WTC11 (cell line): ENCODE data around the gene LDB2. TPM values are rescaled to one million over a fixed set of nuclear protein-coding genes. Genes with fewer than 3 reads are reported as not detected.
A peak's percentile ranks its signal among the peaks of the same experiment; 100 is the strongest.

ENCODE experiments used
- ATAC-seq: fragments of 200-7000 bp; cut with Tn5 transposase; 2 replicates; pipeline ENCODE4 v1.10.0; 2021; ENCODE audit warnings: mild to moderate bottlenecking, moderate library complexity
- CTCF ChIA-PET: fragments of 300-600 bp; sonication (Branson Sonifier 250); formaldehyde crosslinking; loops from one replicate; lab custom pipeline; 2021; ENCODE audit warnings: antibody characterized with exemption; lab: Charles Lee
- POLR2A ChIA-PET: fragments of 350-600 bp; sonication (Branson Sonifier 250); formaldehyde crosslinking; loops from one replicate; lab custom pipeline; 2021; ENCODE audit warnings: antibody characterized with exemption; lab: Charles Lee
- DNase-seq: peaks from one replicate; pipeline ENCODE4 v3.0.0; 2021; ENCODE audit warnings: low spot score
- H3K27ac Mint-ChIP-seq: 2 replicates; pipeline ENCODE4 v1.8.0; 2021; ENCODE audit warnings: mixed read lengths
- H3K27me3 Mint-ChIP-seq: 2 replicates; pipeline ENCODE4 v1.8.0; 2021; ENCODE audit warnings: low read depth, mild to moderate bottlenecking, moderate library complexity, mixed read lengths
- H3K36me3 Mint-ChIP-seq: 2 replicates; pipeline ENCODE4 v1.8.0; 2021; ENCODE audit warnings: mixed read lengths
- H3K4me1 Mint-ChIP-seq: 2 replicates; pipeline ENCODE4 v1.8.0; 2022; ENCODE audit warnings: mixed read lengths
- H3K4me3 Mint-ChIP-seq: 2 replicates; pipeline ENCODE4 v1.8.0; 2021; ENCODE audit warnings: mild to moderate bottlenecking, moderate library complexity, mixed read lengths
- H3K9me3 Mint-ChIP-seq: 2 replicates; pipeline ENCODE4 v1.8.0; 2021; ENCODE audit warnings: mixed read lengths
- AFF4 ChIP-seq: sonication (generic); formaldehyde crosslinking; IDR thresholded peaks from 2 replicates; pipeline ENCODE4 v1.8.1; 2023; ENCODE audit warnings: mild to moderate bottlenecking, missing genetic modification reagents, borderline replicate concordance
- ATF1 ChIP-seq: sonication (generic); formaldehyde crosslinking; IDR thresholded peaks from 2 replicates; pipeline ENCODE4 v1.8.1; 2023; ENCODE audit warnings: mild to moderate bottlenecking, moderate library complexity, missing genetic modification reagents
- ELF4 ChIP-seq: sonication (generic); formaldehyde crosslinking; IDR thresholded peaks from 2 replicates; pipeline ENCODE4 v1.8.1; 2022; ENCODE audit warnings: low read depth, mild to moderate bottlenecking, moderate library complexity, missing genetic modification reagents
- FOXJ3 ChIP-seq: sonication (generic); formaldehyde crosslinking; IDR thresholded peaks from 2 replicates; pipeline ENCODE4 v1.9.0; 2021; ENCODE audit warnings: missing genetic modification reagents, mild to moderate bottlenecking, borderline replicate concordance
- GABPB1 ChIP-seq: sonication (generic); formaldehyde crosslinking; IDR thresholded peaks from 2 replicates; pipeline ENCODE4 v1.8.1; 2023; ENCODE audit warnings: mild to moderate bottlenecking, missing genetic modification reagents
- GRHL2 ChIP-seq: fragments of 250-450 bp; sonication (Bioruptor Pico); IDR thresholded peaks from 2 replicates; pipeline ENCODE4 v1.8.0; 2022; ENCODE audit warnings: mild to moderate bottlenecking, moderate library complexity; ENCODE audit not compliant: insufficient replicate concordance, severe bottlenecking
- IRF2 ChIP-seq: sonication (generic); formaldehyde crosslinking; IDR thresholded peaks from 2 replicates; pipeline ENCODE4 v1.8.0; 2022; ENCODE audit warnings: low read depth, missing genetic modification reagents, borderline replicate concordance
- JAZF1 ChIP-seq: fragments of 250-450 bp; sonication (Bioruptor Pico); IDR thresholded peaks from 2 replicates; pipeline ENCODE4 v1.9.0; 2021; ENCODE audit warnings: moderate library complexity, mild to moderate bottlenecking, inconsistent platforms
- JUN ChIP-seq: sonication (generic); formaldehyde crosslinking; IDR thresholded peaks from 2 replicates; pipeline ENCODE4 v1.8.0; 2023; ENCODE audit warnings: mild to moderate bottlenecking, missing genetic modification reagents
- MLX ChIP-seq: sonication (generic); formaldehyde crosslinking; IDR thresholded peaks from 2 replicates; pipeline ENCODE4 v1.8.1; 2023; ENCODE audit warnings: mild to moderate bottlenecking, missing genetic modification reagents, moderate library complexity
- NFATC4 ChIP-seq: fragments of 250-450 bp; sonication (Bioruptor Pico); IDR thresholded peaks from 2 replicates; pipeline ENCODE4 v1.9.0; 2021; ENCODE audit warnings: mild to moderate bottlenecking
- PRDM15 ChIP-seq: sonication (generic); formaldehyde crosslinking; IDR thresholded peaks from 2 replicates; pipeline ENCODE4 v1.8.0; 2022; ENCODE audit warnings: missing genetic modification reagents
- RORB ChIP-seq: fragments of 250-450 bp; sonication (Bioruptor Pico); IDR thresholded peaks from 2 replicates; pipeline ENCODE4 v1.9.0; 2021; ENCODE audit warnings: mild to moderate bottlenecking
- ZBTB21 ChIP-seq: sonication (generic); formaldehyde crosslinking; IDR thresholded peaks from 2 replicates; pipeline ENCODE4 v1.8.1; 2023; ENCODE audit warnings: mild to moderate bottlenecking, missing genetic modification reagents, borderline replicate concordance
- ZBTB43 ChIP-seq: sonication (generic); formaldehyde crosslinking; IDR thresholded peaks from 2 replicates; pipeline ENCODE4 v1.8.1; 2023; ENCODE audit warnings: mild to moderate bottlenecking, missing genetic modification reagents
- ZNF396 ChIP-seq: fragments of 250-450 bp; sonication (Bioruptor Pico); IDR thresholded peaks from 2 replicates; pipeline ENCODE4 v1.8.0; 2021; ENCODE audit warnings: mild to moderate bottlenecking, moderate library complexity, borderline replicate concordance
- ZNF671 ChIP-seq: fragments of 250-450 bp; sonication (Bioruptor Pico); IDR thresholded peaks from 2 replicates; pipeline ENCODE4 v1.8.0; 2021; ENCODE audit warnings: mild to moderate bottlenecking
- total RNA-seq: library from RNA; stranded (reverse); gene quantifications from 3 replicates; pipeline ENCODE4 v1.2.3, GENCODE V29; 2021
- TF ChIP-seq, protein P1 (sequence below): fragments of 250-450 bp; sonication (Bioruptor Pico); IDR thresholded peaks from 2 replicates; pipeline ENCODE4 v1.9.0; 2021; ENCODE audit warnings: mild to moderate bottlenecking
- TF ChIP-seq, protein P2 (sequence below): sonication (generic); formaldehyde crosslinking; conservative IDR thresholded peaks from 2 replicates; pipeline ENCODE4 v1.8.1; 2022; ENCODE audit warnings: mild to moderate bottlenecking, missing genetic modification reagents
- TF ChIP-seq, protein P3 (sequence below): sonication (generic); formaldehyde crosslinking; IDR thresholded peaks from 2 replicates; pipeline ENCODE4 v1.8.0; 2022; ENCODE audit warnings: mild to moderate bottlenecking, missing genetic modification reagents

The LDB2 gene
- total RNA-seq, 1 experiment from 2014 or later = 62.4 TPM

DNA sequence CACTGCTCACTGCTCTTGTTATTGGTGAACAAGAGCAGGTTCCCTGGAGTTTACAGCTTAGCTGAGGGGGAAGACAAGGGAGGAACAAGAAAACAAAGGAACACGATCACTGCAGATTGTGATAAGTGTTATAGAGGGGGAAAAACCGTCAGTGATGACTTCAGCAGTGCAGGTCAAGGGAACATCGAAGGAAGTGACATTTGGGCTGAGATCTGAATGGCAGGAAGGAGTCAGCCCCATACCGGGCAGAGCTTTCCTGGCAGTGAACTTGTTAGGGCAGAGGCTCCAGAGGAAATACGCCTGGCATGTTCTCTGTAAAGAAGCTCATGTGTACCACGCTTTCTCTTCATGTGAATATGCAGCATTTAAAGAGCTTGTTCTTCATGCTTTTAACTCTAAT lies 78.1 kb downstream of the LDB2 start:
- H3K4me3 Mint-ChIP-seq = no peak overlapping the region
- ChIA-PET CTCF (interaction anchor here (0.8 to 1.3 kb wide), 3 partner anchors 26 to 131 kb away, joined by 3 to 5 read pairs (median 4); no protein-coding TSS in a partner anchor), POLR2A (no interaction called here)
- ATAC-seq (peak; percentile 16), DNase-seq (no peak)
- peaks cover 66% of the 10 kb centered on the region for H3K4me1 Mint-ChIP-seq
- H3K27me3 Mint-ChIP-seq = no peaks in the 10 kb centered on the region; the same call in 1 of the 2 replicates
- peak overlapping the region; percentile 90 for H3K27ac Mint-ChIP-seq
- H3K9me3 Mint-ChIP-seq = no peaks in the 10 kb centered on the region
- H3K36me3 Mint-ChIP-seq = peaks cover 14% of the 10 kb centered on the region
- TF ChIP-seq, protein P1, sequence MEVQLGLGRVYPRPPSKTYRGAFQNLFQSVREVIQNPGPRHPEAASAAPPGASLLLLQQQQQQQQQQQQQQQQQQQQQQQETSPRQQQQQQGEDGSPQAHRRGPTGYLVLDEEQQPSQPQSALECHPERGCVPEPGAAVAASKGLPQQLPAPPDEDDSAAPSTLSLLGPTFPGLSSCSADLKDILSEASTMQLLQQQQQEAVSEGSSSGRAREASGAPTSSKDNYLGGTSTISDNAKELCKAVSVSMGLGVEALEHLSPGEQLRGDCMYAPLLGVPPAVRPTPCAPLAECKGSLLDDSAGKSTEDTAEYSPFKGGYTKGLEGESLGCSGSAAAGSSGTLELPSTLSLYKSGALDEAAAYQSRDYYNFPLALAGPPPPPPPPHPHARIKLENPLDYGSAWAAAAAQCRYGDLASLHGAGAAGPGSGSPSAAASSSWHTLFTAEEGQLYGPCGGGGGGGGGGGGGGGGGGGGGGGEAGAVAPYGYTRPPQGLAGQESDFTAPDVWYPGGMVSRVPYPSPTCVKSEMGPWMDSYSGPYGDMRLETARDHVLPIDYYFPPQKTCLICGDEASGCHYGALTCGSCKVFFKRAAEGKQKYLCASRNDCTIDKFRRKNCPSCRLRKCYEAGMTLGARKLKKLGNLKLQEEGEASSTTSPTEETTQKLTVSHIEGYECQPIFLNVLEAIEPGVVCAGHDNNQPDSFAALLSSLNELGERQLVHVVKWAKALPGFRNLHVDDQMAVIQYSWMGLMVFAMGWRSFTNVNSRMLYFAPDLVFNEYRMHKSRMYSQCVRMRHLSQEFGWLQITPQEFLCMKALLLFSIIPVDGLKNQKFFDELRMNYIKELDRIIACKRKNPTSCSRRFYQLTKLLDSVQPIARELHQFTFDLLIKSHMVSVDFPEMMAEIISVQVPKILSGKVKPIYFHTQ (CRISPR knock-in tag) = no peak
- no peak for TF ChIP-seq ZNF396
- TF ChIP-seq, protein P2, sequence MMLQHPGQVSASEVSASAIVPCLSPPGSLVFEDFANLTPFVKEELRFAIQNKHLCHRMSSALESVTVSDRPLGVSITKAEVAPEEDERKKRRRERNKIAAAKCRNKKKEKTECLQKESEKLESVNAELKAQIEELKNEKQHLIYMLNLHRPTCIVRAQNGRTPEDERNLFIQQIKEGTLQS (CRISPR knock-in tag) = no peak
- no peak for TF ChIP-seq ATF1 (CRISPR knock-in tag)
- TF ChIP-seq JUN (CRISPR knock-in tag) = no peak
- TF ChIP-seq ZBTB43 (CRISPR knock-in tag) = no peak
- TF ChIP-seq, protein P3, sequence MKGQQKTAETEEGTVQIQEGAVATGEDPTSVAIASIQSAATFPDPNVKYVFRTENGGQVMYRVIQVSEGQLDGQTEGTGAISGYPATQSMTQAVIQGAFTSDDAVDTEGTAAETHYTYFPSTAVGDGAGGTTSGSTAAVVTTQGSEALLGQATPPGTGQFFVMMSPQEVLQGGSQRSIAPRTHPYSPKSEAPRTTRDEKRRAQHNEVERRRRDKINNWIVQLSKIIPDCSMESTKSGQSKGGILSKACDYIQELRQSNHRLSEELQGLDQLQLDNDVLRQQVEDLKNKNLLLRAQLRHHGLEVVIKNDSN (CRISPR knock-in tag) = no peak
- no peak for TF ChIP-seq ELF4 (CRISPR knock-in tag)
- no peak for TF ChIP-seq MLX (CRISPR knock-in tag)

DNA sequence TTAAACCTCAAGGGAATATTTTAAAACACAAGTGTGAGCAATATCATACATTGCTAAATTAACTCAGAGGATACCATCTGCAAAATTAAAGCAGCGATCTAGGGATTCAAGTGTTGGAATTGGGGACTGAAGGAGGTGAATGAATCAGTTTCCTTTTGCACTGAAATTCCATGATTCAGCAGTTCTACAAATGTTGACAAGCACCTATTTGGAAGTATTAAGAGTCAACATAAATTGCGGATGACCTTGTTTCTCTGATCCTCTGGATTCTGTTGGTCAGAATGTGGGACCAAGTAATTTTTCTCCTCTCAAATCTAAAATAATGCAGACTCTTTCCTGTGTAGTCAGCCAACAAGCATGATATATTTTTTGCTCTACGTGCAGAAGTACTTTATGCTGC lies 78.8 kb downstream of the LDB2 start:
- no peak for ATAC-seq
- Mint-ChIP-seq H3K4me1 (peaks cover 66% of the 10 kb centered on the region), H3K9me3 (no peaks in the 10 kb centered on the region), H3K36me3 (peaks cover 14% of the 10 kb centered on the region), H3K4me3 (no peak overlapping the region), H3K27me3 (no peaks in the 10 kb centered on the region; the same call in 1 of the 2 replicates), H3K27ac (peak overlapping the region; percentile 39; the same call in 1 of the 2 replicates)
- DNase-seq = no peak
- ChIA-PET POLR2A (no interaction called here), CTCF (interaction anchor here (1.3 kb wide), 1 partner anchor 131 kb away, joined by 4 read pairs; no protein-coding TSS in a partner anchor)
- TF ChIP-seq AFF4 (CRISPR knock-in tag) (no peak), ZBTB21 (CRISPR knock-in tag) (no peak), PRDM15 (no peak), JAZF1 (no peak), RORB (no peak), FOXJ3 (no peak), ZNF396 (no peak), ATF1 (CRISPR knock-in tag) (no peak), GABPB1 (CRISPR knock-in tag) (no peak), ZNF671 (no peak), GRHL2 (CRISPR knock-in tag) (no peak), IRF2 (CRISPR knock-in tag) (no peak), NFATC4 (CRISPR knock-in tag) (no peak)
